T47D (cell line): ENCODE measurements around the gene MGAT5.

Experiments
- DNase-seq, 2 experiments: peaks; one replicate each; pipeline versions ENCODE4 v3.0.0 to v3.0.0-alpha.2; 2011 to 2012; ENCODE audit warnings: low read depth in 1 of 2, low spot score in 1 of 2
- JUND ChIP-seq: IDR thresholded peaks from 2 replicates; pipeline ENCODE4 v1.6.1; 2012; ENCODE audit warnings: low read depth
- in situ Hi-C: cut with HindIII; loops from 2 replicates; pipeline ENCODE4 v1.10.0; 2016; ENCODE audit warnings: low sequenced_read_pairs, low pct_unique_long_range_greater_than_20kb

MGAT5 gene

DNA sequence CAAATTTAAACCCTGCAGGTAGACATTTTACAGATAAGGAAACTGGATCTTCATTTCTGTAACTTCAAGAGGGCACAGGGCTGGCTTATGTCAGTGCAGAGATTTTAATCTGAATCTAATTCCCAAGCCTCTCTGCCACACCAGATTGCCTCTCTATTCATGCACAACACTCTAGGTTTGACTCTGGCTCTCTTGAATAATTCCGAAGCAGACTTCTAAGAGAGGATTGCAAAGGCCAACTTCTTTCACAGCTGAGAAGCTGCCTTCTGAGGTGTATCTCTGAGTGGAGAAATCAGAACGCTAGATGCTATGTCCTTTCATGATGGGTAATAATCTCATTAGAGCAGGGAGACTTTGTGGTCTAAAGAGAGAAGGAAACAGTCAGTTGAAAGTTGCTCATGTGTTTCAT lies 20.1 kb upstream of the MGAT5 start:
- no peak for TF ChIP-seq JUND
- in situ Hi-C loops: no loop called here
- no peak for DNase-seq

- in situ Hi-C loops: no loop called here
These were observed 19.3 kb upstream of the MGAT5 start for GRCh38 chr2:134234535-134234934.

GRCh38 chr2:134235510-134236144 lies 18.2 kb upstream of the MGAT5 start:
- in situ Hi-C loops: no loop called here
- DNase-seq: no peak
- TF ChIP-seq JUND: no peak

More at GRCh38 chr2:134234535-134234934, 19.3 kb upstream of the MGAT5 start:
- no peak for TF ChIP-seq JUND
- no peak for DNase-seq

DNA sequence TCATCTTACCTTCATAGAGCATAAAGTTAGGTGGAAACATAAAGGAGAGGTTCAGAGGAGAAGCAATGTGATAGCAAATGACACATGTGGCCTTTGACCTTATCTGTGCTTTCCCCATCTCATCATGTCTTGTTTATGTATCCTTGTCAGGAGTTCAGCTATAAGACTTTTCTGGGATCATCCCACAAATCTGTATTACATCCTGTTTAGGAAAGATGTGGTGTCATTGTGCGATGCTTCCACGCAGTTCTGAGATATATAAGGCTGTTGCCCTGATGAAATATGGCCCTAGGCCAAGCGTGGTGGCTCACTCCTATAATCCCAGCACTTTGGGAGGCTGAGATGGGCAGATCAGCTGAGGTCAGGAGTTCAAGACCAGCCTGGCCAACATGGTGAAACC lies 15.5 kb upstream of the MGAT5 start:
- in situ Hi-C loops: no loop called here
- DNase-seq: no peak
- TF ChIP-seq JUND: no peak

DNA sequence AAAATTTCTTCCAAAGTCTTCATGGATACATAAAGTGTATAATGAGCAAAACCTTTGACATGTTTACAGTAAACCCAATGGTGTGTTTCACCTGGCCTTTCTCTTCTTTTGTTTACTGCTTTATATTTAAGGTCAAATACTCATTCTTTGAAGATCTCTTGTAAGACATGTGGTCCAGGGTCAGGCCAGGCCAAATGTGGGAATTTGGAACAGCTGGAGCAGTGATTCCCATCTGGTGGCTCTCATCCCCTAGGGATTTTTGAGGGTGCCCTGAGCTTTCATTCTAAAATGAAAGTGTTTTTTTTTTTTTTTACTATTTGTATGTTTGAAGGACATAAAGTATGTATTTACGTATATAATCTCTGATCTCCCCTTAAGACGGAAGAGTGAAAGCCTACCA lies 13.8 kb upstream of the MGAT5 start:
- DNase-seq: no peak
- in situ Hi-C loops: no loop called here
- TF ChIP-seq JUND: no peak

- no peak for TF ChIP-seq JUND
- in situ Hi-C loops: no loop called here
- DNase-seq: no peak
These were observed 12.0 kb upstream of the MGAT5 start for GRCh38 chr2:134241911-134242310.

GRCh38 chr2:134243244-134243643 lies 10.6 kb upstream of the MGAT5 start:
- in situ Hi-C loops: no loop called here
- TF ChIP-seq JUND: no peak
- no peak for DNase-seq

DNA sequence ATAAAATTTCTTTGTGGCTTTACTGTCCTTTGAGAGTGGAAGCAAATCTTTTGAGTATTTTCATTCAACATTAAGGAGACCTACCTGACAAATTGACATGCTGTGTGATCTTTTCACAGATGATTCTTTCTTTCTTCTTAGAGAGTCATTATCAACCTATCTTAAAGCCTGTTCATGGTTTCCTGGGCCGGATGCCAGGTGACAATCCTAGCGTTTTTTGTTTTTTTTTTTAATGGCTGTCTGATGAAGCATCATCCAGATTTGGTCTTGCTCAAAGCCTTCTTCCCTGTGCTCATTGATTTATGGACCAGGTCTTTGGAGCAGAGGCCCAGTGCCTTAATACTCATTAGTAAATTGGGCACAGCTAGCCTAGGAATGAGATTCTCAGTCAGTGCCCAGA lies 9.8 kb upstream of the MGAT5 start:
- no peak for TF ChIP-seq JUND
- in situ Hi-C loops: no loop called here
- DNase-seq: no peak

GRCh38 chr2:134244587-134244986 lies 9.3 kb upstream of the MGAT5 start:
- no peak for TF ChIP-seq JUND
- in situ Hi-C loops: no loop called here
- no peak for DNase-seq

- TF ChIP-seq JUND: no peak
- DNase-seq: peak; percentile 7 to 81
- in situ Hi-C loops: no loop called here
These were observed 8.4 kb upstream of the MGAT5 start for GRCh38 chr2:134245340-134245984.

- in situ Hi-C loops: no loop called here
- no peak for TF ChIP-seq JUND
- DNase-seq: no peak
These were observed 7.6 kb upstream of the MGAT5 start for GRCh38 chr2:134246154-134246874.

DNA sequence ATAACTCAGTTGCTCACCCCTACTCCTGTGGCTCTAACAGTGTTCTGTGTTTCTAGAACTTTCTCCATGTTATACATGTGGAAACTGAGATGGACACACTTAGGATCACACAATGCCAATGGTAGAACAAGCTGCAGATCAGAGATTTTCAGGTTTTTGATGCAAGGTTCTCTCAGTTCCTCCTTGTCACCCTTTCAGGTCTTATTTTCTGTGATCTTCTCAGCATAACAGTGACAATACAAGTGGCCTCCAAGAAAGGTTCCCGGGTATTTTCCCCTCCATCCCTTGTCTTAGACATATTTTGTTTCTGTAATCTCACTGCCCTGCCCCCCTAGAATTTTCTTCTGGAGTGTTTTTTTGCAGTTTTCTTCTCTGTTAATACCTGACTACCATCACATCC lies 6.2 kb upstream of the MGAT5 start:
- no peak for DNase-seq
- in situ Hi-C loops: no loop called here
- TF ChIP-seq JUND: no peak

DNA sequence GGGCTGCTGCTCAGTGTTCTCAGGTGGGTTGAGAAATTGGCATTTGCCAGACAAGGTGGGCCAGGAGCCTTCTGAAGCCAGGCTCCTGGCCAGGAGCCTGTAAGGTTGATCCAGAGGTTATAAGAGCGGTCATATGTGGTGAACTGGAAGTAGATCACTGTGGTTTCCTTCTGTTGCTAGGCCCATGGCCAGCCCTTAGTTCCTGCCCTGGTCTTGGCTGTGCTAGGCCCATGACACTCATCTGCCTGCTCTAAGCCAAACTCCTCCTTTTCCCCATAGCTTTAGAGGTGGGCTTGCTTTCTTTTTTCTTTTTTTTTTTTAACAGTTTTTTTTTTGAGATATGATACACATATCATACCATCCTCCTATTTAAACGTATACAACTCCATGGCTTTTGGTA lies 5.0 kb upstream of the MGAT5 start:
- DNase-seq: no peak
- no peak for TF ChIP-seq JUND
- in situ Hi-C loops: no loop called here
